ENCODE data around the gene DDX3X.
"Not testable (repeated sequence)": the region's sequence is repeated elsewhere in the genome, so short reads cannot be mapped to it uniquely, and the experiment has no call there.

The DDX3X gene

DNA sequence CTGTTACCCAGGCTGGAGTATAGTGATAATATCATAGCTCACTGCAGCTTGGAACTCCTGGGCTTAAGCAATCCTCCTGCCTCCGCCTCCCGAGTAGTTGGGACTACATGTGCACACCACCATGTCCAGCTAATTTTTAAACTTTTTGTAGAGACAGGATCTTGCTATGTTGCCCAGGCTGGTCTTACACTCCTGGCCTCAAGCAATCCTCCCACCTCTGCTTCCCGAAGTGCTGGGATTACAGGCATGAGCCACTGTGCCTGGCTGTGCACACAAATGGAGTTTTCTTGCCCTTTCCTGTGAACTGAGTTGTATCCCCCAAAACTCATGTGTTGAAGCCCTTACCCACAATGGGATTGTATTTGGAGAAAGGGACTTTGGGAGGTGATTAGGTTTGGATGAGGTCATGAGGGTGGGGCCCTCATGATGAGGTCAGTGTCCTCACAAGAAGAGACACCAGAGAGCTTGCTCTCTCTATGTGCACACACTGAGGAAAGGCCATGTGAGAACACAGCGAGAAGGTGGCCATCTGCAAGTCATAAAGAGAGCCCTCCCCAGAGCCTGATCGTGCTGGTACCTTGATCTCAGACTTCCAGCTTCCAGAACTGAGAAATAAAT is 40.1 kb downstream of the DDX3X start:
- ATAC-seq (no peak), DNase-seq (no peak)
- H3K36me3 Mint-ChIP-seq (ENCODE audit: low read depth): no peaks in the 10 kb centered on the region
- no peaks in the 10 kb centered on the region for H3K9me3 Mint-ChIP-seq
- H3K4me3 Mint-ChIP-seq: no peak overlapping the region
- H3K4me1 Mint-ChIP-seq: peaks cover 9% of the 10 kb centered on the region
- no peaks in the 10 kb centered on the region for H3K27me3 Mint-ChIP-seq
- H3K27ac Mint-ChIP-seq: no peak overlapping the region

DNA sequence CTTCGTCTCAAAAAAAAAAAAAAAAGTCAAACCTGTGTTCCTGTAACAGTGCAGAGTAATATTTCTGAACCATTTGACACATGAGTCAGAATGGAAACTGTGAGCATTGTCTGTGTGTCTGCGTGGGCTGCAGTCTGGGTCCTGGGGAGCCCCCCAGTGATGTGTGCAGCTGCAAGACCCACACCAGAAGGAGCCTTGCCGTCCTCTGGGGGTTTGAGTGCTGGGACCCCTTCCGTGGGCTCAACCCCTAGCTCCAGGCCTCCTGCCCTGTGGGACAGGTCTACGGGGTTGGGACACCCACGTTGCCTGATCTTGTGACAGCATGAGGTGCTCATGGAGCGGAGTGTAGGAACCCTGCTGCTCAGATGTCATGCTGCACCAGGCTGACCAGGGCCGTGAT is 43.7 kb downstream of the DDX3X start:
- H3K36me3 Mint-ChIP-seq (ENCODE audit: low read depth): no peaks in the 10 kb centered on the region
- H3K9me3 Mint-ChIP-seq: no peaks in the 10 kb centered on the region
- DNase-seq: peak; percentile 36
- H3K4me1 Mint-ChIP-seq: peaks cover 13% of the 10 kb centered on the region
- no peak overlapping the region for H3K27ac Mint-ChIP-seq
- peak; percentile 94 for ATAC-seq
- H3K4me3 Mint-ChIP-seq: no peak overlapping the region
- H3K27me3 Mint-ChIP-seq: no peaks in the 10 kb centered on the region

DNA sequence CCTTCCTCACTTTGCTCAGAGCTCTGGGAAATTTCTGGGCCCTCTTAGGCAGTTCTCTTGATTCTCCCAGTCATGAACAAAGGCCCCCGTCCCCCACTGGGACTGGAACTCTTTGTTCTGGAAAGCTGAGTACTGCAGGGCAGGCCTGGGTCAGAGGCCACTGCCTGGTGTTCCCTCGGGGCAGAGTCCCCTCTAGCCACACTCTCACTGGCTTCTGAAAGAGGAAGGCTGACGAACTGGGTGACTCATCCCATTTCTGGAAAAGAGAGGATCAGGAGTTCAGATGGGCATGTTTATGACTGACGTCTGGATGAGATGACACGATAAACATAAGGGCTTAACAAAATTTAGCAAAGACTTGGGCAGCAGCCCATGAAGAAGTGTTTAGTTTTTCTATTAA is 47.7 kb downstream of the DDX3X start:
- DNase-seq: no peak
- H3K27ac Mint-ChIP-seq: no peak overlapping the region
- no peak overlapping the region for H3K4me3 Mint-ChIP-seq

DNA sequence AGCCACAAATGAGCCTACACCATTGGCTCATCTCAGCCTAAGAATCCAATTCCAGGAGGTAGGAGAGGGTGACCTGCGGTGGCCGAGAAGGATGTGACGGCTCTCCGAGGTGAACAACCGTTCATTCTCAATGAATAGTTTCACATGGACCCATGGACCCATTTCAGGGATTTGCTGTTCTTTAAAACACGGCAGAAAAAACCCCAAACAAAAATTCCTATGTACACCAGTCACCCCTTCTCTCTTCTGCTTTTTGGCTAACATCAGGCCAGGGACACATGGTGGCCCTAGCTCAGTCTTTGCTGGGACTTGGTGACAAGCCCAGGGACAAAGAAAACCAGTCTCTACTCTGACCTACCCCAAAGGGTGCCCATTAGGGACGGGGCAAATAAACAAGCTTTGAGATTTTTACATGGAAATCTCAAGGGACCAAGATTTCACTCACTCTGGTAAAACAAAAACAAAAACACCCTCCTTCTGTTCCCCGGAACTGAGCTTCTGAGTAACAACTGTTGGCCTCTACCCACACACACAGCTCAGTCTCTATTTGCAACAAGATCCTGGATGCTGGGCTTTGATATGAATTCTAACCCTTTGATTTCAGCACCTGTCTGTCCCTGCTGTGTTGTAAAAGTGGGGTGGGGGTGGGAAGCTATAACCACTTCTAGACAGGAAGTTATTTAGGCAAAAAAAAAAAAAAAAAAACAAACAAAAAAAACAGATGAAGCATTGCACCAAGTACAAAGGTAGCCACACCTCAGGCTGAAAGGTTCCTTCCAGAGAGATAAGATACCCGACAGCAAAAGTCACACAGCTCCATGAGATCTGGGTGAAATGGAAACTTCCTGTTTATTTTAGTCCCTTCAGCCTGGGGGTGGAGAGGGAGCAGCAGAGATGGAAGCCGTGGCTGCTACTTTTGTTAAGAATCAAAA is 49.0 kb downstream of the DDX3X start:
- peak overlapping the region; percentile 17 for H3K4me3 Mint-ChIP-seq
- H3K27ac Mint-ChIP-seq: peak overlapping the region; percentile 62
- H3K36me3 Mint-ChIP-seq (ENCODE audit: low read depth): no peaks in the 10 kb centered on the region
- no peaks in the 10 kb centered on the region for H3K9me3 Mint-ChIP-seq
- peaks cover 20% of the 10 kb centered on the region for H3K4me1 Mint-ChIP-seq
- H3K27me3 Mint-ChIP-seq: no peaks in the 10 kb centered on the region
- peak; percentile 66 for ATAC-seq
- DNase-seq: no peak

More for the DNA sequence above, 47.7 kb downstream of the DDX3X start:
- no peaks in the 10 kb centered on the region for H3K9me3 Mint-ChIP-seq
- H3K27me3 Mint-ChIP-seq: no peaks in the 10 kb centered on the region
- H3K36me3 Mint-ChIP-seq (ENCODE audit: low read depth): no peaks in the 10 kb centered on the region
- ATAC-seq: no peak
- H3K4me1 Mint-ChIP-seq: peaks cover 27% of the 10 kb centered on the region

DNA sequence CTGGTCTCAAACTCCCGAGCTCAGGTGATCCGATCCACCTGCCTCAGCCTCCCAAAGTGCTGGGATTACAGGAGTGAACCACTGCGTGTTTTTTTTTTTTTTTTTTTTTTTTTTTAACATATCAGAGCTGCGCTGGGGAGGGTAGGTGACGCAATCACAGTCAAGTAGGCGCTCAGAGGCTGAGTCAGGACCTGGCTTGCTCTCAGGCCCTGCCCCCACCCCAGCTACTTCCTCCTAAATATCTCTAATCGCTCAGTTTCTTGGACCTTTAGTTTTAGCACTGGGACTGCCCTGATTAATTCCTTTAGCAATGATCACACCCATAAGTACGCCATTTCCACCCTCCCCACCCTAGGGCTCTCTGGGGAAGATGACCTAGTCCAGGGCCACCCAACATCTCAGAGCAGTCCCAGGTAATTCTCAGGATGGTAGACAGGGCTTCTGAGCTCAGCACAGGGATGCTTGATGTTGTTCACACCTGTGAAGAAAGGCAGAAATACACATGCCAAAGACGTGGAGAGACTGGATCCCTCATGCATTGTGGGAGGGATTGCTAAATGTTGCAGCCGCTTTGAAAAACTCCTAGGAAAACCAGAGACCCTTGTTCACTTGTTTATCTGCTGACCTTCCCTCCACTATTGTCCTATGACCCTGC is 50.2 kb downstream of the DDX3X start:
- H3K36me3 Mint-ChIP-seq (ENCODE audit: low read depth): no peaks in the 10 kb centered on the region
- peak; percentile 59 for ATAC-seq
- H3K27ac Mint-ChIP-seq: no peak overlapping the region
- peak; percentile 29 for DNase-seq
- H3K27me3 Mint-ChIP-seq: no peaks in the 10 kb centered on the region
- H3K9me3 Mint-ChIP-seq: no peaks in the 10 kb centered on the region
- peaks cover 18% of the 10 kb centered on the region for H3K4me1 Mint-ChIP-seq
- no peak overlapping the region for H3K4me3 Mint-ChIP-seq

DNA sequence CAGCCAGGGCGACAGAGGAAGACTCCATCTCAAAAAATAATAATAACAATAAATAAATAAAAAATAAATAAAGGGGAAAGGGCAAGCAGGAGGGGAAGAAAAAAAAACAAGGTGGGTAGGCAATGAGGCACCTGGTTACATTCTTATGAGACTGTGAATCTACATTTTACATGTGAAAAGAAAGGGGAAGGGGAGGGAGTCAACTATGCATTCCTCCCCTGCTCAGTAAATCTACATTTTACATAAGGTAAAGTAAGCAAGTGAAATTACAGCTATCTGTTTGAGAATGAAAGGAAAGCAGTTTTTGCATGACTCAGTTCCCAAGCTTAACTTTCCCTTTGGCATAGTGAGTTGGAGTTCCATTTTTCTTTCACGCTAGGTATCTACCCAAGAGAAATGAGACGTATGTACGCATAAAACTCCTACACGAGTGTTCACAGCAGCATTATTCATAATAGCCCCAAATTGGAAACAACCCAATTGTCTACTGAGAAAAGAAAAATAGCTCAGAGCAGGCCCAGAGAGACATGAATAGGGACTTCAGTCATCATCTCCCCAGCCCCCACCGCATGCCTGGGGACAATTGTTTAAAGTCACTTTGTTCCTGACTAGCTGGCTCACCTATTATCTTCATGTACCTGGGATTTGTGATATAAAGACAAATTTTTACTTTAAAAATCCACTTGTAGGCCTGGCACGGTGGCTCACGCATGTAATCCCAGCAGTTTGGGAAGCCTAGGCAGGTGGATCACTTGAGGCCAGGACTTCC is 52.4 kb downstream of the DDX3X start:
- H3K9me3 Mint-ChIP-seq: no peaks in the 10 kb centered on the region
- DNase-seq (no peak), ATAC-seq (no peak)
- H3K36me3 Mint-ChIP-seq (ENCODE audit: low read depth): no peaks in the 10 kb centered on the region
- H3K4me3 Mint-ChIP-seq: no peak overlapping the region
- peaks cover 18% of the 10 kb centered on the region for H3K4me1 Mint-ChIP-seq
- no peak overlapping the region for H3K27ac Mint-ChIP-seq
- no peaks in the 10 kb centered on the region for H3K27me3 Mint-ChIP-seq

DNA sequence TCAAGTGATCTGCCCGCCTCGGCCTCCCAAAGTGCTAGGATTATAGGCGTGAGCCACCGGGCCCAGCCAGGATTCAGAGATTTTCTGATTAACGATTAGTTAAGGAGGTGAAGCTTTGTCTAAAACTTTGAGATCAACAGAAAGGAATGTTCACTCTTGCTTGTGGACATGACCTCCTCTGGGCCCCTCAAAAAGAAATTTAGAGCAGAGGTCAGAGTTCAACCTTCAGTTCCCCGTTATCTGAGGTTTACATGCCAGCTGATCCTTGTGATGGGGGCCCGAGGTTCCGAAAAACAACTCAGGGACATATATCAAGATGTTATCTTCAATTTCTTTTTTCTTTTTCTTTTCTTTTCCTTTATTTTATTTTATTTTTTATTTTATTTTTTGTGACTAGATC is 54.6 kb downstream of the DDX3X start:
- Mint-ChIP-seq H3K27ac (no peak overlapping the region), H3K4me1 (peaks cover 5% of the 10 kb centered on the region), H3K27me3 (no peaks in the 10 kb centered on the region), H3K9me3 (no peaks in the 10 kb centered on the region), H3K36me3 (ENCODE audit: low read depth) (no peaks in the 10 kb centered on the region), H3K4me3 (no peak overlapping the region)
- ATAC-seq: no peak
- DNase-seq: no peak

DNA sequence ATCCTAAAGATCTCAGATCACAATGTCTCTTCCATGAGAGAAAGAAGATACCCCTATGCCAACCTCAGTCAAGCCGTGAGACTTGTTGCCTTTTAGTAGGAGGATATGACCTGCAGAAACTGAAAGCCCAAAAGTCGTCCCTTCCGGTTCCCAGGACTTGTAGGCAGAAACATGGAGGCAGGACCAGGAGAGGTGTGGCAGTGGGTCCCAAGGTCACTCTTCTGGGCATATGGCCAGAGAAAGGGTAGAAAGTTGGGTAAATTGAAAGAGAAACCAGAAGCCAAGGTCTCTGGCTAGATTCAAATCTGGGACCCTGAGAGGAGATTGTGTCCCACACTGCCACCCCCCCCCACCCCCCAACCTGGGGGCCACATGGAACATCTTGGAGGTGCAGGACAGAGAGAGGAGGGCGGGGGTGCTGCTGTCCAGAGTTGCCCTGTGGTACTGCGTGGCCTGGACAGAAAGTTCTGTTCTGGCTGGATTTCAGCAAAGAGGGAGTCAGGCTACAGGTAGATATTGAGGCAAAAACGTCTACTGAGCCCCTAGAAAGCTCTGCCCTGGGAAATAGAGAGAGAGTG is 55.4 kb downstream of the DDX3X start:
- no peak overlapping the region for H3K4me3 Mint-ChIP-seq
- DNase-seq (no peak), ATAC-seq (no peak)
- H3K36me3 Mint-ChIP-seq (ENCODE audit: low read depth): no peaks in the 10 kb centered on the region
- no peak overlapping the region for H3K27ac Mint-ChIP-seq
- H3K4me1 Mint-ChIP-seq: peaks cover under 1% of the 10 kb centered on the region
- no peaks in the 10 kb centered on the region for H3K27me3 Mint-ChIP-seq
- no peaks in the 10 kb centered on the region for H3K9me3 Mint-ChIP-seq

DNA sequence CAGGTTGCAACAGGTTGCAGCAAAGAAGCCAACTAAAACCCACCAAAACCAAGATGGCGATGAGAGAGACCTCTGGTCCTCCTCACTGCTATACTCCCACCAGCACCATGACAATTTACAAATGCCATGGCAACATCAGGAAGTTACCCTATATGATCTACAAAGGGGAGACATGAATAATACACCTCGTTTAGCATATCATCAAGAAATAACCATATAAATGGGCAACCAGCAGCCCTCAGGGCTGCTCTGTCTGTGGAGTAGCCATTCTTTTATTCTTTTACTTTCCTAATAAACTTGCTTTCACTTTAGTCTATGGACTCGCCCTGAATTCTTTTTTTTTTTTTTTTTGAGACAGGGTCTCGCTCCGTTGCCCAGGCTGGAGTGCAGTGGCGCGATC is 56.6 kb downstream of the DDX3X start:
- H3K27me3 Mint-ChIP-seq; H3K4me3 Mint-ChIP-seq; DNase-seq; ATAC-seq; H3K36me3 Mint-ChIP-seq (ENCODE audit: low read depth); H3K4me1 Mint-ChIP-seq; H3K27ac Mint-ChIP-seq; H3K9me3 Mint-ChIP-seq: not testable (repeated sequence)

DNA sequence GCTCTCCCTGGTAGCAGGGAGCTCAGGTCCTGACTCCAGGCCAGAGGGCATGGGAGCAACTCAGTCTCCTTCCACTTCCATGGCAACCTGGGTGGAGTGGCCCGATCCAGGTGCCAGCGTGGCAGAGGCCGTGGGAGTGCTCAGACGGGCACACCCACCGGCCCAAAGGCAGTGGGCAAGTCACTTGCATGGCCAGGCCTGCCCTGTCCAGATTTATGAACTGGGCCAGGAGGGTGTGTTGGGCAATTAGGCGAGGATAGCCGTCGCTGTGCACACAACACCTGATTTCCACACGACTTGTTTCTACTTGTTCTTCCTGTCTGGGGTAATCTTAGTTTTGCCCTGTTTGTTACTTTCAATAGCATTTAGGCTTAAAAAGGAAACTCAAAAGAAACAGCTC is 57.6 kb downstream of the DDX3X start:
- ATAC-seq (no peak), DNase-seq (no peak)
- Mint-ChIP-seq H3K36me3 (ENCODE audit: low read depth) (no peaks in the 10 kb centered on the region), H3K4me1 (no peaks in the 10 kb centered on the region), H3K4me3 (no peak overlapping the region), H3K27me3 (no peaks in the 10 kb centered on the region), H3K27ac (no peak overlapping the region), H3K9me3 (no peaks in the 10 kb centered on the region)

DNA sequence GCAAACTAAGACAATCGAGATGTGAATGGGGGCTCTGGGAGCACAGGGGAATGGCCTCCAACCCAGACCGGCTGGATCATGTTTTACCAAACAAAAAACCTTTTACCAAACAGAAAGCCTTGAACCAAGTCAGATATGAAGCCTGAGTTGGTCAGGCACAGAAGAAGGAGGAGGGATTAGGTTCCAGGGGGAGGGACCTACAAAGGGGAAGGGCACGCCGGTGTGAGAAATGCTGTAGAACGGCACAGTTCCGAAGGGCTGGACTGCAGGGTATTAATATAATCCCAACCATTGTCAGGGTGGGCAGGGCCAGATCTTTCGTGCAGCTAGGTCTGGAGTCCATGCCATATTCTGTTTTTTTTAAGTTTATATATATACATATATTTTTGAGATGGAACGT is 60.3 kb downstream of the DDX3X start:
- Mint-ChIP-seq H3K27me3 (no peaks in the 10 kb centered on the region), H3K36me3 (ENCODE audit: low read depth) (no peaks in the 10 kb centered on the region), H3K4me3 (no peak overlapping the region), H3K4me1 (no peaks in the 10 kb centered on the region), H3K27ac (no peak overlapping the region), H3K9me3 (no peaks in the 10 kb centered on the region)
- ATAC-seq: no peak
- no peak for DNase-seq

DNA sequence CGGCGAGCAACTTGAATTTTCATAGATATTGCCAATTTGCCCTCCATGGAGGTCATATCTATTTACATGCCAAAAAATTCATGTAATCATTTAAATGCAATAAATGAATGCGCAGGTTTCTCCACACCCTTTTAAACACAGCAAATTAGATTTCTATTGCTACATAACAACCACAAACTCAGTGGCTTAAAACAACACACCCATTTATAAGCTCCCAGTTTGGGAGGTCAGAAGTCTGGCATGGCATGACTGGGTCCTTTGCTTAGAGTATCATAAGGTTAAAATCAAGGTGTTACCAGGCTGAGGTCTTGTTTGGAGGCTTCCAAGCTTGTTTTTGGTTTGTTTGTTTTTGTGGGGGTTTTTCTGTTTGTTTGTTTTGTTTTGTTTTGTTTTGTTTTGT is 63.3 kb downstream of the DDX3X start:
- Mint-ChIP-seq H3K4me1 (no peaks in the 10 kb centered on the region), H3K36me3 (ENCODE audit: low read depth) (no peaks in the 10 kb centered on the region), H3K27me3 (no peaks in the 10 kb centered on the region), H3K9me3 (no peaks in the 10 kb centered on the region), H3K27ac (no peak overlapping the region), H3K4me3 (no peak overlapping the region)
- ATAC-seq (no peak), DNase-seq (no peak)

DNA sequence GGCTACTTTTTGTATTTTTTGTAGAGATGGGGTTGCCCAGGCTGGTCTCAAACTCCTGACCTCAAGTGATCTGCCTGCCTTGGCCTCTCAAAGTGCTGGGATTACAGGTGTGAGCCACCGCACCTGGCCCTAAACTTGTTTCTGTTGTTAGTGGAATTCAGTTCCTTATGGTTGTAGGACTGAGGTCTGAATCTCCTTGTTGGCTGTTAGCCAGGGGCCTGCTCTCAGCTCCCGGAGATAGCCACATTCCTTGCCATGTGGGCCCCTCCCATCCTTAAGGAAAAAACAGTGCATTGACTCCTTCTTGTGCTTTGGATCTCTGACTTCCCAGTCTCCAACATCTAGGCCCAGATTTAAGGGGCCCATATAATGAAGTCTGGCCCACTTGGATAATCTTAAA is 63.8 kb downstream of the DDX3X start:
- H3K4me3 Mint-ChIP-seq: no peak overlapping the region
- ATAC-seq: no peak
- no peaks in the 10 kb centered on the region for H3K9me3 Mint-ChIP-seq
- no peak for DNase-seq
- no peaks in the 10 kb centered on the region for H3K36me3 Mint-ChIP-seq (ENCODE audit: low read depth)
- H3K27ac Mint-ChIP-seq: no peak overlapping the region
- no peaks in the 10 kb centered on the region for H3K27me3 Mint-ChIP-seq
- H3K4me1 Mint-ChIP-seq: no peaks in the 10 kb centered on the region

DNA sequence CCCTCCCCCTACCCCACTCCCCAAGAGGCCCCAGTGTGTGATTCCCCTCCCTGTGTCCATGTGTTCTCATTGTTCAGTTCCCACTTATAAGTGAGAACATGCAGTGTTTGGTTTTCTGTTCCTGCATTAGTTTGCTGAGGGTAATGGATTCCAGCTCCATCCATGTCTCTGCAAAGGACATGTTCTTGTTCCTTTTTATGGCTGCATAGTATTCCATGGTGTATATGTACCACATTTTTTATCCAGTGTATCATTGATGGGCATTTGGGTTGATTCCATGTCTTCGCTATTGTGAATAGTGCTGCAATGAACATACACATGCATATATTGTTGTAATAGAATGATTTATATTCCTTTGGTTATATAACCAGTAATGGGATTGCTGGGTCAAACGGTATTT is 68.6 kb downstream of the DDX3X start:
- H3K4me3 Mint-ChIP-seq; H3K27ac Mint-ChIP-seq; DNase-seq; H3K9me3 Mint-ChIP-seq; H3K36me3 Mint-ChIP-seq (ENCODE audit: low read depth); H3K4me1 Mint-ChIP-seq; H3K27me3 Mint-ChIP-seq; ATAC-seq: not testable (repeated sequence)

Data from activated naive CD8-positive, alpha-beta T cell treated with anti-CD3 and anti-CD28 coated beads, Interleukin-2, amount 50 U/mL, for 24 hours (primary cell).